Adrenal gland (tissue), 12 donors: ENCODE measurements around the gene DKK3. TPM values are rescaled to one million over a fixed set of nuclear protein-coding genes. Genes with fewer than 3 reads are reported as not detected.
"Not testable (repeated sequence)": the region's sequence is repeated elsewhere in the genome, so short reads cannot be mapped to it uniquely, and the experiment has no call there.

Experiments used
- DNase-seq, 7 donors: peaks; one replicate each; pipeline ENCODE4 v3.0.0-alpha.2; 2019 to 2020
- H3K27ac ChIP-seq, 5 donors: fragments of 200-600 bp; sonication (generic) in 4 of 5; 1 replicate in 3 of 5; 2 replicates in 2 of 5; pipeline versions ENCODE4 v1.5.1 to v1.8.0; 2016 to 2020; ENCODE audit warnings: mild to moderate bottlenecking in 1 of 5
- H3K27me3 ChIP-seq: fragments of 200-600 bp; 2 replicates; pipeline ENCODE4 v1.8.0; 2021
- H3K36me3 ChIP-seq, 2 donors: fragments of 200-600 bp; replicated peaks in 1 of 2; 1 replicate in 1 of 2; 2 replicates in 1 of 2; pipeline versions ENCODE4 v1.5.1 to v1.8.0; 2018 to 2022
- H3K4me1 ChIP-seq, 2 donors: fragments of 200-600 bp; replicated peaks in 1 of 2; 1 replicate in 1 of 2; 2 replicates in 1 of 2; pipeline versions ENCODE4 v1.5.1 to v1.8.0; 2018 to 2021
- H3K4me3 ChIP-seq, 4 donors: fragments of 200-600 bp; sonication (generic) in 3 of 4; one replicate each; pipeline ENCODE4 v1.5.1; 2016 to 2018
- H3K9me3 ChIP-seq, 3 donors: fragments of 200-600 bp; sonication (generic) in 1 of 3; replicated peaks in 1 of 3; 1 replicate in 2 of 3; 2 replicates in 1 of 3; pipeline versions ENCODE4 v1.5.1 to v1.8.0; 2016 to 2021
- POLR2A ChIP-seq, 2 donors: fragments of 450-650 bp; IDR thresholded peaks; one replicate each; pipeline ENCODE4 v1.6.1; 2017; ENCODE audit warnings: antibody characterized with exemption in 2 of 2, mild to moderate bottlenecking in 2 of 2, moderate library complexity in 1 of 2
- WGBS, 4 donors: extraction: QIAGEN DNeasy Blood & Tissue Kit in 2 of 4; methylation state at CpG; one replicate each; pipeline versions ENCODE4 v1.1.5 to v1.1.7; 2013 to 2017; 5-methylcytosine and 5-hydroxymethylcytosine counted together
- intact Hi-C, 2 donors: fragments of 100-400 bp; cut with DNase I; formaldehyde crosslinking; loops; one replicate each; pipeline versions ENCODE4 v1.14.1 to v1.15.0; 2022 to 2023
- polyA plus RNA-seq, 3 donors: library from polyadenylated mRNA; stranded (reverse); fragments of 200-250 nt in 2 of 3; fragments of 350-450 nt in 1 of 3; fragmentation: Illumina TruSeq in 1 of 3; extraction: RNeasy Lipid Tissue Mini Kit (QIAGEN cat#74804) in 1 of 3; gene quantifications; one replicate each; pipeline ENCODE4 v1.2.3, GENCODE V29; 2013 to 2014
- total RNA-seq, 9 donors: library from RNA; depleted of rRNA in 4 of 9; stranded (reverse); fragments of >200 nt in 4 of 9; fragments of 120-200 nt in 1 of 9; fragmentation: NEBNext Ultra II Directional in 1 of 9; extraction: Animal tissue kit (Norgen Biotek cat#: 25700) in 1 of 9; gene quantifications; one replicate each; pipeline versions ENCODE4 v1.1.0 to v1.2.4, GENCODE V29; 2013 to 2023
- TF ChIP-seq, protein P1 (sequence below), 6 experiments: fragments of 450-650 bp in 4 of 6; fragments of 200-600 bp in 2 of 6; sonication (generic) in 1 of 6; IDR thresholded peaks; 1 replicate in 5 of 6; 2 replicates in 1 of 6; pipeline versions ENCODE4 v1.5.1 to v1.8.0; 2016 to 2021; ENCODE audit warnings: antibody characterized with exemption in 6 of 6, mild to moderate bottlenecking in 2 of 6, moderate library complexity in 1 of 6
- donor health status: healthy with polysubstance abuse.
- donor health status: Bipolar disorder and iron deficiency.
- donor health status: DM: yes; HTN: yes; CAD: no.
- donor health status: DM: no; HTN: no; CAD: no.
- donor health status: DM: no; HTN: no; CAD: no.
- donor health status: DM: yes; HTN: yes; CAD: no.

DKK3 gene
- total and polyA plus RNA-seq, 12 donors = 19.7 to 330 (median 103) TPM

DNA sequence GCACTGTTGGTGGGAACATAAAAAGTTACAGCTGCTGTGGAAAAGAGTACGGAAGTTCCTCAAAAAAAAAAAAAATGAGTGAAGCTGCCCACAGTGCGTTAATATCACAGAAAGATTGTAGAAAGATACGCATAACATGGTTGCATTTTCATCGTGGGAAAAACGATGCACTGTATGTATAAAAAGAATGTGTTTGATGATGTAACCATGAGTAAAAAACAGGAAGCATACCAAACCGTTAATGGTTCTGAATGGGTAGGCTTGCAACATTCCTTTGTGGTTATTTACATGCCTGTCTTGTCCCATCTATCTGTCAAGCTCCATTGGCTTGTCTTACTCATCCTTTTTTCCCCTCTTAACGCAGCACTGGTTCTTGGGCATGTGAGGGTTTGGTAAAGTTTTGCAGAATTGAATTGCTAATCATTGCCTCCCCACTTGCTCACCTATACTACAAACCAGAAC lies 33.8 kb upstream of the DKK3 start:
- 72 to 76% (median 75%) methylated on average over 7 of the region's 7 CpGs for WGBS, 4 donors
- Histone ChIP-seq H3K4me1 (peaks cover 7 to 9% of the 10 kb centered on the region in 2 donors), H3K36me3 (no peaks in the 10 kb centered on the region), H3K9me3 (no peaks in the 10 kb centered on the region), H3K27me3 (no peaks in the 10 kb centered on the region), H3K27ac (no peak overlapping the region), H3K4me3 (no peak overlapping the region)
- intact Hi-C loops = loop anchor here (5.0 to 10.0 kb wide), 4 partner anchors 107 to 257 kb away; no protein-coding TSS in a partner anchor
- TF ChIP-seq POLR2A (IDR thresholded peaks at IDR 0.05) = no peak
- TF ChIP-seq, protein P1, sequence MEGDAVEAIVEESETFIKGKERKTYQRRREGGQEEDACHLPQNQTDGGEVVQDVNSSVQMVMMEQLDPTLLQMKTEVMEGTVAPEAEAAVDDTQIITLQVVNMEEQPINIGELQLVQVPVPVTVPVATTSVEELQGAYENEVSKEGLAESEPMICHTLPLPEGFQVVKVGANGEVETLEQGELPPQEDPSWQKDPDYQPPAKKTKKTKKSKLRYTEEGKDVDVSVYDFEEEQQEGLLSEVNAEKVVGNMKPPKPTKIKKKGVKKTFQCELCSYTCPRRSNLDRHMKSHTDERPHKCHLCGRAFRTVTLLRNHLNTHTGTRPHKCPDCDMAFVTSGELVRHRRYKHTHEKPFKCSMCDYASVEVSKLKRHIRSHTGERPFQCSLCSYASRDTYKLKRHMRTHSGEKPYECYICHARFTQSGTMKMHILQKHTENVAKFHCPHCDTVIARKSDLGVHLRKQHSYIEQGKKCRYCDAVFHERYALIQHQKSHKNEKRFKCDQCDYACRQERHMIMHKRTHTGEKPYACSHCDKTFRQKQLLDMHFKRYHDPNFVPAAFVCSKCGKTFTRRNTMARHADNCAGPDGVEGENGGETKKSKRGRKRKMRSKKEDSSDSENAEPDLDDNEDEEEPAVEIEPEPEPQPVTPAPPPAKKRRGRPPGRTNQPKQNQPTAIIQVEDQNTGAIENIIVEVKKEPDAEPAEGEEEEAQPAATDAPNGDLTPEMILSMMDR (IDR thresholded peaks at IDR 0.05) = no peak
- DNase-seq = no peak

DNA sequence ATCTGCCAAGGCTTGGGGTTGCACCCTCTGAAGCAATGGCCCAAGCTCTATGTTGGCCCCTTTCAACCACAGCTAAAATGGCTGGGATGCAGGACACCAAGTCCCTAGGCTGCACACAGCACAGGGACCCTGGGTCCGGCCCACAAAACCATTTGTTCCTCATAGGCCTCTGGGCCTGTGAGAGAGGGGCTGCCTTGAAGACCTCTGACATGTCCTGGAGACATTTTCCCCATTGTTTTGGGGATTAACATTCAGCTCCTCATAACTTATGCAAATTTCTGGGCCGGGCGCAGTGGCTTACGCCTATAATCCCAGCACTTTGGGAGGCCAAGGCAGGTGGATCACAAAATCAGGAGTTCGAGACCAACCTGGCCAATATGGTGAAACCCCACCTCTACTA lies 32.3 kb upstream of the DKK3 start:
- 89 to 100% (median 98%) methylated on average over 4 to 5 of the region's 5 CpGs for WGBS, 4 donors
- H3K27me3 ChIP-seq, H3K27ac ChIP-seq, H3K9me3 ChIP-seq, DNase-seq, H3K36me3 ChIP-seq, H3K4me1 ChIP-seq, H3K4me3 ChIP-seq: not testable (repeated sequence)
- intact Hi-C loops = loop anchor here (5.0 to 10.0 kb wide), 4 partner anchors 106 to 256 kb away; no protein-coding TSS in a partner anchor

DNA sequence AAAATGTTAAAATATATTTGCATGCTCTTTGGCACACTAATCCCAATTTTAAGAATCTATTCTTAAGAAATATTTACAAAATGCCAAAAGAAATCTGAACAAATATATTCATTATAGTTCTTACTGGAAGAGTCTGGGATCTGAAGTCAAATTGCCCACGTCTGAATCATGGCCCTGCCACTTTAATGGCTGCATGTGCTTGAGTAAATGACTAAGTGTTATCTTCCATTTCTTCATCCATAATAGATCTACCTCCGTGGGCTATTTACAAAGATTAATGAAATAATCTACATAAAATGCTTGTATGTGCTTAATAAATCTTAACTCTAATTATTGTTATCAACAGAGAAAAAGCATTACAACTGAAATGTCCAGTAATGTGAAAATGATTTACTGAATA lies 24.5 kb upstream of the DKK3 start:
- Histone ChIP-seq H3K36me3 (no peaks in the 10 kb centered on the region), H3K4me3 (no peak overlapping the region), H3K27me3 (no peaks in the 10 kb centered on the region), H3K4me1 (peaks cover 7 to 10% of the 10 kb centered on the region in 2 donors), H3K27ac (no peak overlapping the region), H3K9me3 (no peaks in the 10 kb centered on the region)
- 69 to 89% (median 75%) methylated on average over 2 of the region's 2 CpGs for WGBS, 4 donors
- no peak for DNase-seq
- intact Hi-C loops = loop anchor here in 1 of 2 donors (10.0 kb wide), 1 partner anchor 48 kb away; no protein-coding TSS in a partner anchor
- TF ChIP-seq, protein P1 (IDR thresholded peaks at IDR 0.05) = no peak
- TF ChIP-seq POLR2A (IDR thresholded peaks at IDR 0.05) = no peak

DNA sequence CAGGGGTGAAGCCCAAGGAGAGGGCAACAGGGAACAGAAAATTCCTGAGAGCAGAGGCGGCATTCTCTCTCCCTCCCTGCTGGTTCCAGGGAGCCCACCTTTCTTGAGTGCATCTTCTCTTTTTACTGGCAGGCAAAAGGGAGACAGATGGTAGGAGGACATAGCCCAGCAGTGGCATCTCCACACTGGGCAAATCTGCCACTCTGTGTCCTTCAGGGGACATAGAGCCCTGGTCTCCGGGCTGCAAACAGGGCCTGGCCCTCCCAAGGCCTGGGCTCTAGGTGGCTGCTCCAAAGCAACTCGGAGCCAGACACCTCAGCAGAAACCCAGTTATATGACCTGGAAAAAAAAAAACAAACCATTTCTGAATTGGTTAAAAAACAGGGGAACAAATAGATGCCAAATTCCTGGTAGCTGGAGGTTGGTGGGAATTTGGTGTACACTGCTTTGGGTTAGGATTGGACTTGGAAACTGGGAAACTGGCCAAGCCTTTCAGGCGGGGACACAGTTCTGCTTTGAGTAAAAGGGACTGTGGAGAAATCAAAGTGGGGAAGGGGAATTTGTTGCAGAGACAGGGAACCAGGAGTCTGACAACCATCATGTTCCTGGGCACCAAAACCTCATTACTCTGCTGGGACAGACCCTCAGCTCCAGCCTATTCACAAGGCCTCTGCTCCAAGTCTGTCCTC lies 23.6 kb upstream of the DKK3 start:
- Histone ChIP-seq H3K4me1 (peaks cover 10 to 12% of the 10 kb centered on the region in 2 donors), H3K36me3 (no peaks in the 10 kb centered on the region), H3K4me3 (no peak overlapping the region), H3K27ac (no peak overlapping the region), H3K9me3 (no peaks in the 10 kb centered on the region), H3K27me3 (no peaks in the 10 kb centered on the region)
- TF ChIP-seq, protein P1 (IDR thresholded peaks at IDR 0.05) = no peak
- no peak for TF ChIP-seq POLR2A (IDR thresholded peaks at IDR 0.05)
- WGBS, 4 donors = 89 to 94% (median 89%) methylated on average over 3 to 4 of the region's 4 CpGs
- intact Hi-C loops = loop anchor here in 1 of 2 donors (10.0 kb wide), 1 partner anchor 47 kb away; no protein-coding TSS in a partner anchor
- DNase-seq = no peak
